ENCODE data around the gene RAB40C.

RAB40C gene

GRCh38 chr16:619476-620100 lies 29.7 kb downstream of the RAB40C start:
- DNase-seq = no peak

- no peak for DNase-seq
These were observed 31.0 kb downstream of the RAB40C start for GRCh38 chr16:620700-621525.

- no peak for DNase-seq
These were observed 31.8 kb downstream of the RAB40C start for GRCh38 chr16:621526-622105.

- no peak for DNase-seq
These were observed 33.0 kb downstream of the RAB40C start for GRCh38 chr16:622920-623280.

GRCh38 chr16:624526-625070 lies 34.7 kb downstream of the RAB40C start:
- DNase-seq = no peak

- no peak for DNase-seq
These were observed 35.5 kb downstream of the RAB40C start for GRCh38 chr16:625117-625976.

- no peak for DNase-seq
These were observed 36.3 kb downstream of the RAB40C start for GRCh38 chr16:625977-626765.

GRCh38 chr16:626787-627453 lies 37.1 kb downstream of the RAB40C start:
- DNase-seq = no peak

- DNase-seq = no peak
These were observed 37.8 kb downstream of the RAB40C start for GRCh38 chr16:627454-628239.

- no peak for DNase-seq
These were observed 38.6 kb downstream of the RAB40C start for GRCh38 chr16:628321-629061.

GRCh38 chr16:629185-629832 lies 39.4 kb downstream of the RAB40C start:
- no peak for DNase-seq

GRCh38 chr16:629833-630248 lies 40.0 kb downstream of the RAB40C start:
- DNase-seq = no peak

- DNase-seq = no peak
These were observed 40.5 kb downstream of the RAB40C start for GRCh38 chr16:630249-630814.

GRCh38 chr16:630815-631405 lies 41.0 kb downstream of the RAB40C start, which contains the start of gene WFIKKN1:
WFIKKN1 (plus strand) TSS chr16:630985; CDS start chr16:631254, 269 bp downstream.
- DNase-seq = no peak

GRCh38 chr16:631808-632358 lies 42.0 kb downstream of the RAB40C start:
- no peak for DNase-seq

- DNase-seq = no peak
These were observed 42.8 kb downstream of the RAB40C start for GRCh38 chr16:632486-633335.
